ENCODE results near the gene RHOC.

RHOC gene

GRCh38 chr1:112704934-112705627 lies 1.8 kb downstream of the RHOC start:
- H3K4me1 ChIP-seq = peaks cover 39% of the 10 kb centered on the region

GRCh38 chr1:112704391-112704933 lies 2.5 kb downstream of the RHOC start:
- H2AFZ ChIP-seq = no peak overlapping the region
- H3K4me3 ChIP-seq (ENCODE audit: low read depth, low read length) = peak overlapping the region; percentile 94
- H3K36me3 ChIP-seq (ENCODE audit: control insufficient read depth, insufficient read depth, low read length) = no peaks in the 10 kb centered on the region
- peak overlapping the region; percentile 46 for H3K9ac ChIP-seq
- H3K4me2 ChIP-seq (ENCODE audit: low read length) = peak overlapping the region; percentile 95
- peaks cover 45% of the 10 kb centered on the region for H3K4me1 ChIP-seq
- no peak for TF ChIP-seq CTCF (IDR thresholded peaks at IDR 0.05)
- no peaks in the 10 kb centered on the region for H3K27me3 ChIP-seq (ENCODE audit: control insufficient read depth, insufficient read depth, low read length)
- H3K9me3 ChIP-seq (ENCODE audit: control insufficient read depth, low read length) = no peaks in the 10 kb centered on the region
- peaks cover 2% of the 10 kb centered on the region for H3K79me2 ChIP-seq
- H3K27ac ChIP-seq = peak overlapping the region; percentile 98

More at GRCh38 chr1:112704934-112705627, 1.8 kb downstream of the RHOC start:
- Histone ChIP-seq H3K27ac (peak overlapping the region; percentile 98), H2AFZ (peak overlapping the region; percentile 20), H3K9me3 (ENCODE audit: control insufficient read depth, low read length) (no peaks in the 10 kb centered on the region), H3K4me3 (ENCODE audit: low read depth, low read length) (peak overlapping the region; percentile 94), H3K9ac (peak overlapping the region; percentile 46), H3K36me3 (ENCODE audit: control insufficient read depth, insufficient read depth, low read length) (no peaks in the 10 kb centered on the region), H3K4me2 (ENCODE audit: low read length) (peak overlapping the region; percentile 95), H3K79me2 (peaks cover 2% of the 10 kb centered on the region), H3K27me3 (ENCODE audit: control insufficient read depth, insufficient read depth, low read length) (no peaks in the 10 kb centered on the region)
- no peak for TF ChIP-seq CTCF (IDR thresholded peaks at IDR 0.05)

- Histone ChIP-seq H3K27me3 (ENCODE audit: control insufficient read depth, insufficient read depth, low read length) (no peaks in the 10 kb centered on the region), H3K27ac (peak overlapping the region; percentile 98), H3K4me2 (ENCODE audit: low read length) (peak overlapping the region; percentile 95), H3K4me3 (ENCODE audit: low read depth, low read length) (peak overlapping the region; percentile 94), H3K4me1 (peaks cover 49% of the 10 kb centered on the region), H3K36me3 (ENCODE audit: control insufficient read depth, insufficient read depth, low read length) (no peaks in the 10 kb centered on the region), H2AFZ (no peak overlapping the region), H3K79me2 (peaks cover 2% of the 10 kb centered on the region), H3K9me3 (ENCODE audit: control insufficient read depth, low read length) (no peaks in the 10 kb centered on the region), H3K9ac (no peak overlapping the region)
- TF ChIP-seq CTCF (IDR thresholded peaks at IDR 0.05) = no peak
Observed at GRCh38 chr1:112703706-112704105, 3.2 kb downstream of the RHOC start.

GRCh38 chr1:112702420-112703261 lies 4.3 kb downstream of the RHOC start:
- no peaks in the 10 kb centered on the region for H3K27me3 ChIP-seq (ENCODE audit: control insufficient read depth, insufficient read depth, low read length)
- peak overlapping the region; percentile 98 for H3K27ac ChIP-seq
- no peak for TF ChIP-seq CTCF (IDR thresholded peaks at IDR 0.05)
- H3K4me3 ChIP-seq (ENCODE audit: low read depth, low read length) = no peak overlapping the region
- H3K9ac ChIP-seq = no peak overlapping the region
- H3K36me3 ChIP-seq (ENCODE audit: control insufficient read depth, insufficient read depth, low read length) = no peaks in the 10 kb centered on the region
- H3K4me1 ChIP-seq = peaks cover 46% of the 10 kb centered on the region
- H3K4me2 ChIP-seq (ENCODE audit: low read length) = peak overlapping the region; percentile 21
- no peaks in the 10 kb centered on the region for H3K9me3 ChIP-seq (ENCODE audit: control insufficient read depth, low read length)
- peaks cover 2% of the 10 kb centered on the region for H3K79me2 ChIP-seq
- H2AFZ ChIP-seq = no peak overlapping the region

Measured in parathyroid adenoma (tissue), 2 donors.